Left lung (tissue), 10 donors: ENCODE data around the gene NUTF2. TPM values are rescaled to one million over a fixed set of nuclear protein-coding genes. Genes with fewer than 3 reads are reported as not detected.

Experiments used
- ATAC-seq: fragments of 200-7000 bp; cut with Tn5 transposase; one replicate; pipeline ENCODE4 v1.9.1; 2020; ENCODE audit warnings: moderate library complexity
- DNase-seq, 4 donors: peaks; one replicate each; pipeline ENCODE4 v3.0.0-alpha.2; 2013 to 2020
- H3K27ac ChIP-seq, 2 donors: fragments of 200-600 bp; sonication (generic) in 1 of 2; one replicate each; pipeline versions ENCODE4 v1.5.0 to v1.8.0; 2020 to 2021
- H3K27me3 ChIP-seq, 2 donors: fragments of 200-600 bp; sonication (generic) in 1 of 2; one replicate each; pipeline versions ENCODE4 v1.5.0 to v1.8.0; 2020 to 2021
- H3K36me3 ChIP-seq, 2 donors: fragments of 200-600 bp; sonication (generic) in 1 of 2; one replicate each; pipeline versions ENCODE4 v1.5.0 to v1.8.0; 2020 to 2021
- H3K4me1 ChIP-seq, 2 donors: fragments of 200-600 bp; one replicate each; pipeline ENCODE4 v1.8.0; 2021
- H3K4me3 ChIP-seq, 2 donors: fragments of 200-600 bp; sonication (generic) in 1 of 2; one replicate each; pipeline versions ENCODE4 v1.5.0 to v1.8.0; 2020 to 2021; ENCODE audit warnings: mild to moderate bottlenecking in 1 of 2
- H3K9me3 ChIP-seq, 2 donors: fragments of 200-600 bp; sonication (generic) in 1 of 2; one replicate each; pipeline versions ENCODE4 v1.5.0 to v1.8.0; 2020 to 2021
- CTCF ChIP-seq, 2 donors: fragments of 200-600 bp; sonication (generic) in 1 of 2; IDR thresholded peaks; one replicate each; pipeline versions ENCODE4 v1.5.0 to v1.8.0; 2021; ENCODE audit warnings: antibody characterized with exemption in 2 of 2
- intact Hi-C, 2 donors: fragments of 100-400 bp; cut with DNase I; formaldehyde crosslinking; loops; one replicate each; pipeline versions ENCODE4 v1.11.2 to v1.14.2; 2022
- polyA plus RNA-seq, 6 donors: library from polyadenylated mRNA; unstranded; fragments of 120-200 nt; gene quantifications; one replicate each; pipeline ENCODE4 v1.2.1, GENCODE V29; 2013; ENCODE audit not compliant: insufficient read length in 6 of 6
- total RNA-seq, 2 donors: library from RNA; stranded (reverse); fragmentation: NEBNext Ultra II Directional; extraction: Animal tissue kit (Norgen Biotek cat#: 25700); gene quantifications; one replicate each; pipeline ENCODE4 v1.2.1, GENCODE V29; 2021
- donor health status: DM: no; HTN: yes; CAD: no.
- donor health status: DM: no; HTN: no; CAD: no.

NUTF2 gene
- total and polyA plus RNA-seq, 8 donors = 91.5 to 123 (median 112) TPM

GRCh38 chr16:67883146-67883871 lies 36.6 kb downstream of the NUTF2 start:
- DNase-seq = no peak
- Histone ChIP-seq H3K4me3 (no peak overlapping the region), H3K27me3 (no peaks in the 10 kb centered on the region), H3K36me3 (peaks cover 0 to 88% of the 10 kb centered on the region in 2 donors), H3K4me1 (peaks cover 0 to 12% of the 10 kb centered on the region in 2 donors), H3K27ac (no peak overlapping the region), H3K9me3 (no peaks in the 10 kb centered on the region)
- peak in 1 of 2 donors; percentile 91 for TF ChIP-seq CTCF (IDR thresholded peaks at IDR 0.05)
- no peak for ATAC-seq
- intact Hi-C loops = loop anchor here in 1 of 2 donors (5.0 kb wide), 1 partner anchor 44 kb away; no protein-coding TSS in a partner anchor

- Histone ChIP-seq H3K27me3 (no peaks in the 10 kb centered on the region), H3K4me3 (no peak overlapping the region), H3K27ac (no peak overlapping the region), H3K36me3 (peaks cover 0 to 82% of the 10 kb centered on the region in 2 donors), H3K4me1 (peaks cover 0 to 12% of the 10 kb centered on the region in 2 donors), H3K9me3 (no peaks in the 10 kb centered on the region)
- TF ChIP-seq CTCF (IDR thresholded peaks at IDR 0.05) = peak; percentile 37 to 78
- intact Hi-C loops = loop anchor here in 1 of 2 donors (5.0 kb wide), 1 partner anchor 43 kb away; no protein-coding TSS in a partner anchor
- ATAC-seq (peak; percentile 67), DNase-seq (peak; percentile 17 to 92 (median 57))
Observed at GRCh38 chr16:67883872-67884261, 37.1 kb downstream of the NUTF2 start.

DNA sequence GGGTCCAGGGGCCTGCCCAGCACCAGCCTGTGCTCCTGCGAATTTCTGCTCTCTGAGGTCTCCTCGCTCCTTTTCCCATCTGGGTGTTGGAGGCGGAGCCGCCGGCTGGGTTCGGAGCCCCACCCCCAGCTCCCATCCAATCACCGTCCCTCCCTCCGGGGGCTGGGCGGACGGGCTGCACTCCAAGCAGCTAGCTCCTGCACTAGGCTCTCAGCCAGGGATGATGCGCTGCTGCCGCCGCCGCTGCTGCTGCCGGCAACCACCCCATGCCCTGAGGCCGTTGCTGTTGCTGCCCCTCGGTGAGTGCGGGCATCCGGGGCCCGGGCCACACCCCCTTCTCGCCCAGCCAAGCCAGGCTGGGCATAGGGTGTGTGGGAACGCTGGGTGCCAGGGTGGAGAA lies 38.0 kb downstream of the NUTF2 start, which contains the start of gene NRN1L:
NRN1L (plus strand) TSS at position 202 of the 400 bp plus-strand sequence; CDS start at position 221, 19 bp downstream.
- Histone ChIP-seq H3K27ac (no peak within 1 kb of the TSS), H3K4me3 (no peak within 1 kb of the TSS), H3K9me3 (no peaks in the 10 kb centered on the region), H3K4me1 (peaks cover 0 to 12% of the 10 kb centered on the region in 2 donors), H3K27me3 (no peaks in the 10 kb centered on the region), H3K36me3 (peaks cover 0 to 74% of the 10 kb centered on the region in 2 donors)
- peak; percentile 77 to 92 (median 88) for DNase-seq
- TF ChIP-seq CTCF (IDR thresholded peaks at IDR 0.05) = no peak
- intact Hi-C loops = loop anchor here in 1 of 2 donors (5.0 kb wide), 1 partner anchor 43 kb away; no protein-coding TSS in a partner anchor
- ATAC-seq = peak; percentile 87

- H3K36me3 ChIP-seq = peaks cover 0 to 65% of the 10 kb centered on the region in 2 donors
- no peak for ATAC-seq
Observed at GRCh38 chr16:67885545-67885944, 38.8 kb downstream of the NUTF2 start.

More at GRCh38 chr16:67885545-67885944, 38.8 kb downstream of the NUTF2 start:
- intact Hi-C loops = no loop called here
- Histone ChIP-seq H3K27me3 (no peaks in the 10 kb centered on the region), H3K4me1 (peaks cover 0 to 12% of the 10 kb centered on the region in 2 donors), H3K9me3 (no peaks in the 10 kb centered on the region), H3K4me3 (no peak overlapping the region), H3K27ac (no peak overlapping the region)
- TF ChIP-seq CTCF (IDR thresholded peaks at IDR 0.05) = no peak
- DNase-seq = no peak
